ENCODE measurements around the gene PDZD7. TPM values are rescaled to one million over a fixed set of nuclear protein-coding genes. Genes with fewer than 3 reads are reported as not detected.
A peak's percentile ranks its signal among the peaks of the same experiment; 100 is the strongest.

Gene PDZD7
- total and polyA plus RNA-seq, 9 of the 15 experiments (the other 6 are each of a cell fraction or from before 2014, with no cell fraction given), result 0.04 to 0.24 (median 0.08) TPM; not detected in 3

DNA sequence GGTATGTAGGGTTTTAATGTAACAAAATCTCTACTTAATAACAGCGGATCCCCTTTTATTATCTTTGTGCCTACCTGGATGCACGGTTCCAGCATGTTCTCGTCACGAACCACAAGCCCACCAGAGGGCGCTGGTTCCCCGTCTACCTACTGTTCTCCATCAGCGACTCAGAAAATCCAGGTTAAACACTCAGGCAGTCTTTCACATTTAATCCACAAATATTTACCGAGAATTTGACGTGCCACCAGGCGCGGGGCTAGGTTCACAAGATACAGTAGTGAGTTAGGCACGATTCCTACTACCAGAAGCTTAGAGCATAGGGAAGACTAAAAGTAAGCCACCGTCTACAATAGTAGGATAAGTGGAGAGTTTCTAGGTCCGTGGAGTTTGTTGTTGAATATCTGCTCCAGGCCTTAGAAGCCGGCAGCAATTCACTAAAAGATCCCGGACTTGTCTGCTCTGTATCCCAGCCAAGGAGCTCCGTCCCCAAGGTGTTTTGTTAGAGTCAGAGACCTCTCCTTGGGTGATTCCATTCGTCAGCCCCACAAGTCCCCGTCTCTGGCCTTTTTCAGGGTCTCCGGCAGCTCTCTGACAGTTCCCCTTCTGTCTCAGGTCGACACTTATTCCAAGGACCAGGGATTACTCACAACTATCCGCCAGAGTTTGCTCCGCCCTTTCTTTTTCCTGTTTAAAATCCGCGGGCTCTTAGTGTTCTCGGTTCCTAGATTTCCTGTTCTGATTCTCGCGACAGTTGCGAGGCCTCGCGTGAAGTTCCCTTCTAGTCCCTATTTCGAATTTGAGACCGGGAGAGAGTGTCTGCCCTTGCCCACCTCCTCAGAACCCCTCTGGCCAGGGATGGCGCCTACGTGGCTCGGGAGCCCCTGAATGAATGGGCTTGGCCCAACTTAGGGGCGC, 29.4 kb upstream of the PDZD7 start (continued):
- TF ChIP-seq HDAC1 (IDR thresholded peaks at IDR 0.05), result peak in 1 of 2 experiments; percentile 75; a peak in 1 of 4 replicates
- 0 out of 2 replicates have a peak, but pooled peaks have one; percentile 17 for TF ChIP-seq POLR2AphosphoS5 (IDR thresholded peaks at IDR 0.05; ENCODE audit: control insufficient read depth, insufficient read depth, low read depth, low read length)
- TF ChIP-seq CBX3 (IDR thresholded peaks at IDR 0.05; ENCODE audit: borderline replicate concordance in 1 of 2, low read length in 2 of 2), result 0 out of 3 replicates have a peak, but pooled peaks of 1 of the 2 experiments have one; percentile 9
- peak; percentile 57 for TF ChIP-seq GABPA (tag; conservative IDR thresholded peaks at IDR 0.05; ENCODE audit: low read depth)
- peak; percentile 85 for TF ChIP-seq SAP30 (IDR thresholded peaks at IDR 0.05; ENCODE audit: borderline replicate concordance, insufficient read depth, low read depth, low read length, poor library complexity, severe bottlenecking)
- 0 out of 2 replicates have a peak, but pooled peaks have one; percentile 35 for TF ChIP-seq ZZZ3 (IDR thresholded peaks at IDR 0.05)
- peak; percentile 91 for TF ChIP-seq E2F4 (CRISPR knock-in tag; IDR thresholded peaks at IDR 0.05; ENCODE audit: low read depth)
- peak; percentile 74 to 76; a peak in 1 of 4 replicates for TF ChIP-seq SIN3A (IDR thresholded peaks at IDR 0.05; ENCODE audit: borderline replicate concordance in 2 of 2, control insufficient read depth in 1 of 2, low read depth in 2 of 2, low read length in 2 of 2)
- peak; percentile 61 for TF ChIP-seq CTCFL (IDR thresholded peaks at IDR 0.05; ENCODE audit: borderline replicate concordance, insufficient read depth, low read depth, low read length, poor library complexity, severe bottlenecking)
- no peak for TF ChIP-seq ZNF184 (CRISPR knock-in tag; IDR thresholded peaks at IDR 0.05)
- TF ChIP-seq, protein P1, sequence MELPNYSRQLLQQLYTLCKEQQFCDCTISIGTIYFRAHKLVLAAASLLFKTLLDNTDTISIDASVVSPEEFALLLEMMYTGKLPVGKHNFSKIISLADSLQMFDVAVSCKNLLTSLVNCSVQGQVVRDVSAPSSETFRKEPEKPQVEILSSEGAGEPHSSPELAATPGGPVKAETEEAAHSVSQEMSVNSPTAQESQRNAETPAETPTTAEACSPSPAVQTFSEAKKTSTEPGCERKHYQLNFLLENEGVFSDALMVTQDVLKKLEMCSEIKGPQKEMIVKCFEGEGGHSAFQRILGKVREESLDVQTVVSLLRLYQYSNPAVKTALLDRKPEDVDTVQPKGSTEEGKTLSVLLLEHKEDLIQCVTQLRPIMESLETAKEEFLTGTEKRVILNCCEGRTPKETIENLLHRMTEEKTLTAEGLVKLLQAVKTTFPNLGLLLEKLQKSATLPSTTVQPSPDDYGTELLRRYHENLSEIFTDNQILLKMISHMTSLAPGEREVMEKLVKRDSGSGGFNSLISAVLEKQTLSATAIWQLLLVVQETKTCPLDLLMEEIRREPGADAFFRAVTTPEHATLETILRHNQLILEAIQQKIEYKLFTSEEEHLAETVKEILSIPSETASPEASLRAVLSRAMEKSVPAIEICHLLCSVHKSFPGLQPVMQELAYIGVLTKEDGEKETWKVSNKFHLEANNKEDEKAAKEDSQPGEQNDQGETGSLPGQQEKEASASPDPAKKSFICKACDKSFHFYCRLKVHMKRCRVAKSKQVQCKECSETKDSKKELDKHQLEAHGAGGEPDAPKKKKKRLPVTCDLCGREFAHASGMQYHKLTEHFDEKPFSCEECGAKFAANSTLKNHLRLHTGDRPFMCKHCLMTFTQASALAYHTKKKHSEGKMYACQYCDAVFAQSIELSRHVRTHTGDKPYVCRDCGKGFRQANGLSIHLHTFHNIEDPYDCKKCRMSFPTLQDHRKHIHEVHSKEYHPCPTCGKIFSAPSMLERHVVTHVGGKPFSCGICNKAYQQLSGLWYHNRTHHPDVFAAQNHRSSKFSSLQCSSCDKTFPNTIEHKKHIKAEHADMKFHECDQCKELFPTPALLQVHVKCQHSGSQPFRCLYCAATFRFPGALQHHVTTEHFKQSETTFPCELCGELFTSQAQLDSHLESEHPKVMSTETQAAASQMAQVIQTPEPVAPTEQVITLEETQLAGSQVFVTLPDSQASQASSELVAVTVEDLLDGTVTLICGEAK (IDR thresholded peaks at IDR 0.05), result 0 out of 2 replicates have a peak, but pooled peaks have one; percentile 29
- TF ChIP-seq, protein P1 (CRISPR knock-in tag; IDR thresholded peaks at IDR 0.05), result no peak
